ENCODE measurements around the gene APBA2.

The APBA2 gene

DNA sequence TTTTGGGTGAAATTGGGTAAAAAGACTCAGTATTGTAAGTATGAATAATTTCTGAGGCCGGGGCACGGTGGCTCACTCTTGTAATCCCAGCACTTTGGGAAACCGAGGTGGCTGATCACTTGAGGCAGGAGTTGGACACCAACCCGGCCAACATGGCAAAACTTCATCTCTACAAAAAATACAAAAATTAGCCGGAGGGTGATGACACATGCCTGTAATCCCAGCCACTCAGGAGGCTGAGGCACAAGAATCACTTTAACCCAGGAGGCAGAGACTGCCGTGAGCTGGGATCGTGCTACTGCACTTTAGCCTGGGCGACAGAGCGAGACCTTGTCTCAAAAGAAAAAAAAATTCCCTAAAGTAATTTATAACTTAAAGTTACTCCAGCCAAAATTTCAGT, 162.2 kb downstream of the APBA2 start:
- H3K27ac ChIP-seq (ENCODE audit: insufficient read depth, low read length, poor library complexity, severe bottlenecking): no peak overlapping the region
- no peaks in the 10 kb centered on the region for H3K27me3 ChIP-seq (replicated peaks; ENCODE audit: control insufficient read depth, insufficient read depth, low read length, poor library complexity, severe bottlenecking)
- no peaks in the 10 kb centered on the region for H3K36me3 ChIP-seq (ENCODE audit: control insufficient read depth, insufficient read depth, low read length)
- H3K4me3 ChIP-seq (ENCODE audit: insufficient read depth, low read depth, low read length, poor library complexity, severe bottlenecking): no peak overlapping the region
- H3K4me1 ChIP-seq (ENCODE audit: control insufficient read depth, insufficient read depth, low read length, poor library complexity, severe bottlenecking): no peaks in the 10 kb centered on the region
- DNase-seq: no peak
- H3K9me3 ChIP-seq (ENCODE audit: control insufficient read depth, low read length): no peaks in the 10 kb centered on the region

DNA sequence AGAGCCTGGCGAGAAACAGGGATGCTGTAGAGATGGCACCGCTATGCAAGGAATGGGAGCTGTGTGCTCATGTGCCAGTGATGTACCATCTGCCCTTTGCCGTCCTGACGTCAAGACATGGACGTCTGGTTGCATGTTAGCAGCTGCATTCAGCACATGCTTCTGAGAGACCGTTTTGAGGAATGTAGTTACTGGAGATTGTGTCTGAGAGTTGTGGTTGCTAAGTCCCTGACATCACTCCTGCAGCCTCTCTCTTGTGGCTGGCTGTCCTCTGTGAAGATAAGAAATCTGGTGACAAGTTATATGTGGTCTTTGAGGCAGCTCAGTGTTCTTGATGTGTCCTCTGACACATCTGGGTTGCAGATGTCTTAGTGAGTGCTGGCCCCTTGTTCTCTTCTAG, 165.1 kb downstream of the APBA2 start:
- Histone ChIP-seq H3K4me3 (ENCODE audit: insufficient read depth, low read depth, low read length, poor library complexity, severe bottlenecking) (no peak overlapping the region), H3K27me3 (replicated peaks; ENCODE audit: control insufficient read depth, insufficient read depth, low read length, poor library complexity, severe bottlenecking) (no peaks in the 10 kb centered on the region), H3K27ac (ENCODE audit: insufficient read depth, low read length, poor library complexity, severe bottlenecking) (no peak overlapping the region), H3K36me3 (ENCODE audit: control insufficient read depth, insufficient read depth, low read length) (no peaks in the 10 kb centered on the region), H3K9me3 (ENCODE audit: control insufficient read depth, low read length) (no peaks in the 10 kb centered on the region), H3K4me1 (ENCODE audit: control insufficient read depth, insufficient read depth, low read length, poor library complexity, severe bottlenecking) (no peaks in the 10 kb centered on the region)
- no peak for DNase-seq

DNA sequence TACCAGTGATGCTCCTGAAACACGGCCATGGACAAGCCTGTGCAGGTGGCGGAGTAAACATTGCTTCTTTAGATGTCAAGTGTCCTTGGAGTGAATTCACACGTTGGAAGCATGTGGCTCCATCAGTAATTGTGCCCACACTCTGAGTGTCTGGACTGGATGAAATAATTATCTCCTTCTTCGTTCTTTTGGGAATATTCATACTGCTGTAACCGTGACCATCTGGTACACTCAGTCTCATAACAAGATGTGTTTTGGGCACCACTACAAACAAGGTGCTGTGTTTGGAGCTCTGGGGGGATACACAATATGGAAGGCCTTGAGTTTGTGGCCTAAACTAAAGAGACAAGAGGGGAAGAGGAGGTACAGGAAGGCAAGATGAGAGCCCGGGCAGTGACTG, 165.6 kb downstream of the APBA2 start:
- no peaks in the 10 kb centered on the region for H3K27me3 ChIP-seq (replicated peaks; ENCODE audit: control insufficient read depth, insufficient read depth, low read length, poor library complexity, severe bottlenecking)
- H3K36me3 ChIP-seq (ENCODE audit: control insufficient read depth, insufficient read depth, low read length): no peaks in the 10 kb centered on the region
- H3K4me3 ChIP-seq (ENCODE audit: insufficient read depth, low read depth, low read length, poor library complexity, severe bottlenecking): no peak overlapping the region
- DNase-seq: no peak
- no peaks in the 10 kb centered on the region for H3K9me3 ChIP-seq (ENCODE audit: control insufficient read depth, low read length)
- no peaks in the 10 kb centered on the region for H3K4me1 ChIP-seq (ENCODE audit: control insufficient read depth, insufficient read depth, low read length, poor library complexity, severe bottlenecking)
- H3K27ac ChIP-seq (ENCODE audit: insufficient read depth, low read length, poor library complexity, severe bottlenecking): no peak overlapping the region

DNA sequence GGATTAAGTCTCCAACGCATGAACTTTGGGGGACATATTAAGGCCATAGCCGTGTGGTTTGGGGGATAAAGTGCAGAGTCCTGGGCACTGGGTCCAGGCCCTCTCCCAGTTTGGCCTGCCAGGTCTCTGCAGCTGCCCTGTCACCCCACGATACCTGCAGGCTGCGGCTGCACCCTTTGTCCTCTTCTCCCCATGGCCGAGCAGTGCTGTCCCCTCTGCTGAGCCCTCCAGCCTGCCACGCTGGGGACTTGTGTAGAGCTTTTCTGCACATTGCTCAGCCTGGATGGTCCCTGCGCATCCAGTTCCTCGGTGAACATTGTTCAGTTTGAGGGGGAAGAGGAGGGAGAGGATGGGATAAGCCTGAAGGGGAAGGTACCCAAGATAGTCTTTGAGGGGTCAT, 167.2 kb downstream of the APBA2 start:
- no peaks in the 10 kb centered on the region for H3K4me1 ChIP-seq (ENCODE audit: control insufficient read depth, insufficient read depth, low read length, poor library complexity, severe bottlenecking)
- no peaks in the 10 kb centered on the region for H3K36me3 ChIP-seq (ENCODE audit: control insufficient read depth, insufficient read depth, low read length)
- H3K27me3 ChIP-seq (replicated peaks; ENCODE audit: control insufficient read depth, insufficient read depth, low read length, poor library complexity, severe bottlenecking): no peaks in the 10 kb centered on the region
- H3K9me3 ChIP-seq (ENCODE audit: control insufficient read depth, low read length): no peaks in the 10 kb centered on the region
- no peak for DNase-seq
- H3K27ac ChIP-seq (ENCODE audit: insufficient read depth, low read length, poor library complexity, severe bottlenecking): no peak overlapping the region
- H3K4me3 ChIP-seq (ENCODE audit: insufficient read depth, low read depth, low read length, poor library complexity, severe bottlenecking): no peak overlapping the region

DNA sequence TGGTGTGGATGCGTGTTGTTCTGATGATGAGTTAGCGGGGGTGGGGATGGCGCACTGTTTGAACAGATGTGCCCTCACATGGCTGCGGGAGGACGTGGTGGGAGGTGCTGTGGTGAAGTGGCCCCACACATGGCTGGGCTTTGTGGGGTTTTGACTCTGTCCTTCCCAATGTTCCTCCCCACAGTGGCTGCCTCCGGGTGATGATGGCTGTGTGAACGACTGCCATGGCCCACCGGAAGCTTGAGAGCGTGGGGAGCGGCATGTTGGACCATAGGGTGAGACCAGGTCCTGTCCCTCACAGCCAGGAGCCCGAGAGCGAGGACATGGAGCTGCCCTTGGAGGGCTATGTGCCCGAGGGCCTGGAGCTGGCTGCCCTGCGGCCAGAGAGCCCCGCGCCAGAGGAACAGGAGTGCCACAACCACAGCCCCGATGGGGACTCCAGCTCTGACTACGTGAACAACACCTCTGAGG, 167.9 kb downstream of the APBA2 start:
- H3K36me3 ChIP-seq (ENCODE audit: control insufficient read depth, insufficient read depth, low read length): no peaks in the 10 kb centered on the region
- H3K4me3 ChIP-seq (ENCODE audit: insufficient read depth, low read depth, low read length, poor library complexity, severe bottlenecking): no peak overlapping the region
- no peak for DNase-seq
- H3K27me3 ChIP-seq (replicated peaks; ENCODE audit: control insufficient read depth, insufficient read depth, low read length, poor library complexity, severe bottlenecking): no peaks in the 10 kb centered on the region
- no peaks in the 10 kb centered on the region for H3K4me1 ChIP-seq (ENCODE audit: control insufficient read depth, insufficient read depth, low read length, poor library complexity, severe bottlenecking)
- H3K27ac ChIP-seq (ENCODE audit: insufficient read depth, low read length, poor library complexity, severe bottlenecking): no peak overlapping the region
- H3K9me3 ChIP-seq (ENCODE audit: control insufficient read depth, low read length): no peaks in the 10 kb centered on the region

DNA sequence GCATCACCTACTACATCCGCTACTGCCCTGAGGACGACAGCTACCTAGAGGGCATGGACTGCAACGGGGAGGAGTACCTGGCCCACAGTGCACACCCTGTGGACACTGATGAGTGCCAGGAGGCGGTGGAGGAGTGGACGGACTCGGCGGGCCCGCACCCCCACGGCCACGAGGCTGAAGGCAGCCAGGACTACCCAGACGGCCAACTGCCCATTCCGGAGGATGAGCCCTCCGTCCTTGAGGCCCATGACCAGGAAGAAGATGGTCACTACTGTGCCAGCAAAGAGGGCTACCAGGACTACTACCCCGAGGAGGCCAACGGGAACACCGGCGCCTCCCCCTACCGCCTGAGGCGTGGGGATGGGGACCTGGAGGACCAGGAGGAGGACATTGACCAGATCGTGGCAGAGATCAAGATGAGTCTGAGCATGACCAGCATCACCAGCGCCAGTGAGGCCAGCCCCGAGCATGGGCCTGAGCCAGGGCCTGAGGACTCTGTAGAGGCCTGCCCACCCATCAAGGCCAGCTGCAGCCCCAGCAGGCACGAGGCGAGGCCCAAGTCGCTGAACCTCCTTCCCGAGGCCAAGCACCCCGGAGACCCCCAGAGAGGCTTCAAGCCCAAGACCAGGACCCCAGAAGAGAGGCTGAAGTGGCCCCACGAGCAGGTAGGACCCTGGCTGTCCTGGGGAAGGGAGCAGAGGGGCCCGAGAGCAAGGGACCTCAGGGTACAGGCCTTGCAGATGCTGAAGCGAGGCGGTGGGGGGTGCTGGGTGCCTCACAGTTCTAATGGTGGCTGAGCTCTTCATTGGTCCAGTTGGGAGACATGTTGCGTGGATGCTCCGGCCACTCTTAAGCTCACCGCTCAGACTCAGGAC, 168.6 kb downstream of the APBA2 start:
- Histone ChIP-seq H3K9me3 (ENCODE audit: control insufficient read depth, low read length) (no peaks in the 10 kb centered on the region), H3K36me3 (ENCODE audit: control insufficient read depth, insufficient read depth, low read length) (no peaks in the 10 kb centered on the region), H3K27ac (ENCODE audit: insufficient read depth, low read length, poor library complexity, severe bottlenecking) (no peak overlapping the region), H3K4me1 (ENCODE audit: control insufficient read depth, insufficient read depth, low read length, poor library complexity, severe bottlenecking) (no peaks in the 10 kb centered on the region), H3K27me3 (replicated peaks; ENCODE audit: control insufficient read depth, insufficient read depth, low read length, poor library complexity, severe bottlenecking) (no peaks in the 10 kb centered on the region), H3K4me3 (ENCODE audit: insufficient read depth, low read depth, low read length, poor library complexity, severe bottlenecking) (no peak overlapping the region)
- DNase-seq: no peak

DNA sequence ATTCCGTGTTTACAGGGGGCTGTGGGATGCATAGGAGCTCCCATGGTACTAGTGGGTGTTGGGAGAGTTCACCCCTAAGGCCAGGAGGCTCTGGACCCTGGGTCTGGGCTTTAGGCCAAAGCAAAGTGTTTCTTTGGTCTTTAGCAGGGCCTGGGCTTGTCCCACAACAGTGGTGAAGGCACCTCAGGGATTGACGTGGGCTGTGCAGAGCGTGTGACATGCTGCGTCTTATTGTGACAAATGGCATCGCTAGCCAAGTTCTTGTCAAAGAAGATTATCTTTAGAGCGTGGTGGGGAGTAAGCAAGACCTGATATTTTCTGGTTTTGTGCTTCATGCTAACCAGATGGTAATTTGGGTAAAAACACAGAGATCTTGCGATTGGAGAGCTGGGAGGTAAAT, 170.1 kb downstream of the APBA2 start:
- H3K36me3 ChIP-seq (ENCODE audit: control insufficient read depth, insufficient read depth, low read length): no peaks in the 10 kb centered on the region
- H3K27me3 ChIP-seq (replicated peaks; ENCODE audit: control insufficient read depth, insufficient read depth, low read length, poor library complexity, severe bottlenecking): no peaks in the 10 kb centered on the region
- no peak overlapping the region for H3K4me3 ChIP-seq (ENCODE audit: insufficient read depth, low read depth, low read length, poor library complexity, severe bottlenecking)
- no peak overlapping the region for H3K27ac ChIP-seq (ENCODE audit: insufficient read depth, low read length, poor library complexity, severe bottlenecking)
- no peak for DNase-seq
- no peaks in the 10 kb centered on the region for H3K4me1 ChIP-seq (ENCODE audit: control insufficient read depth, insufficient read depth, low read length, poor library complexity, severe bottlenecking)
- H3K9me3 ChIP-seq (ENCODE audit: control insufficient read depth, low read length): no peaks in the 10 kb centered on the region

DNA sequence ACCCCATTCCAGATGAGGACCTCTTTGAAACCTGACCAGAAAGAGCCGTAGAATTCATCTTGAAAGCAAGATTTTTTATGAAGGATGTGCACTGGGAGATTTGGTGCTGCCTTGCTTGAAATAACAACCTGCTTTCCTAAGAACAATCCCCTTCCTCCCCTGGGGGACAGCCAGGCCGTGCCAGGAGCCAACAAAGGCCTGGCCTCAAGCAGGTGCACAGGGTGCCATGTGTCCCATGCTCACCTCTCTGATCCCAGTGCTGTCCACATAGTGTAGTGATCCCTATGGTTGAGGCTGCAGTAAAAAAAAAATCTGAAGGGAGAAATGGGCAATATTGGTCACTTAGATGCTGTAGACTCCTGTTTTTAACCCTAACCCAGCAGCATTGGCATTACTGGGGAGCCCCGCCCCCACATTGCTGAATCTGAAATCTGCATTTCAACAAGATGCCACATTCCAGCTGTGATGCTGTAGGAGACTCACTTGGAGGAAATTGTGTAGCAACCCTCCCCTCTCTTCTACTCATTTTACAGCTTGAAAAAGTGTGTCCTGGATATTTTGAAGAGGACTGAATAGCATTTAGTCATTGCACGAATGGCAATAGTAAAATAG, 171.2 kb downstream of the APBA2 start:
- Histone ChIP-seq H3K9me3 (ENCODE audit: control insufficient read depth, low read length) (no peaks in the 10 kb centered on the region), H3K27me3 (replicated peaks; ENCODE audit: control insufficient read depth, insufficient read depth, low read length, poor library complexity, severe bottlenecking) (no peaks in the 10 kb centered on the region), H3K4me3 (ENCODE audit: insufficient read depth, low read depth, low read length, poor library complexity, severe bottlenecking) (no peak overlapping the region), H3K4me1 (ENCODE audit: control insufficient read depth, insufficient read depth, low read length, poor library complexity, severe bottlenecking) (no peaks in the 10 kb centered on the region), H3K27ac (ENCODE audit: insufficient read depth, low read length, poor library complexity, severe bottlenecking) (no peak overlapping the region), H3K36me3 (ENCODE audit: control insufficient read depth, insufficient read depth, low read length) (no peaks in the 10 kb centered on the region)
- DNase-seq: no peak

DNA sequence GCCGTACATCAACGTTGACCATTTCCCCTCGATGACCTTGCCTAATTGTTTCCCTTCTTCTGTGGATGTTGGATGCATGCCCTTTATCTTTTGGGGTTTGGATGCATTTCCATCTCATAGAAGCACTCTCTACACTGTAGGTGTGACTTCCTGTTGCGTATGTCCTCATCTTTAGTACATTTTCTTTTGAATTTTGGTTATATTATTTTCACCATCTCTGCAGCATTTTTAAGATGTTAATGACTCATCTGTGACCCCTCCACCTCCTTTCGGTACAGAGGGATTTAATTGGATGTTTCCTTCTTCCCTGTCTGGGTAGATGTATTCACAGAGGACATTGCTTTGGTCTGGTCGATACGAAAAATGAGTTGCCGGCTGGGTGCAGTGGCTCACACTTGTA, 172.1 kb downstream of the APBA2 start:
- no peak overlapping the region for H3K27ac ChIP-seq (ENCODE audit: insufficient read depth, low read length, poor library complexity, severe bottlenecking)

DNA sequence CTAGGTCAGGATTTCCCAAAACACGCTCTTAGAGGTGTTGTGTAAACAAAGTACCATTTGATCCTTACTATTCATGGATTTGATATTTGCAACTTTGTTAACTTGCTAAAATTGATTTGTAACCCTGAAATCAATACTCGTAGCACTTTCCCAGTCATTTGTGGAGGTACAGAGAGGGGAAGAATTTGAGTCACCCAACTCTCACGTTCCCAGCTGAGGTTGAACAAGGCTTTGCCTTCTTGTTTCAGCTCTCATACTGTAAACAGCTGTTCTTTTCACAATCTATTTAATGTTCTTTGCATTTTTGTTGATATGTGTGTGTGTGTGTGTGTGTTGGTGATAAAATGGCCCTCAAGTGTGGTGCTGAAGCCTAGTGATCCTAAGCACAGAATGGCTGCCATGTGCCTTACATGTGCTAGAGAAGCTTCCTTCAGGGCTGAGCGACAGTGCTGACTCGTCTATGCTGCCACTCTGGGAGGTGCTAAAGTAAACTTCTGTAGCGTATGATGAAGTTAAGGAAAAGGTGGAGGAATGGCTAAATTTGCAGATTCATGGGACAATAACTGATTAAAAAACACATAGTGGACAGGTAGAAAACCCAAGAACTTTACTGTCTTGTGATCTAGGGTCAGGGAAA, 173.2 kb downstream of the APBA2 start:
- Histone ChIP-seq H3K4me3 (ENCODE audit: insufficient read depth, low read depth, low read length, poor library complexity, severe bottlenecking) (no peak overlapping the region), H3K4me1 (ENCODE audit: control insufficient read depth, insufficient read depth, low read length, poor library complexity, severe bottlenecking) (no peaks in the 10 kb centered on the region), H3K27ac (ENCODE audit: insufficient read depth, low read length, poor library complexity, severe bottlenecking) (no peak overlapping the region), H3K27me3 (replicated peaks; ENCODE audit: control insufficient read depth, insufficient read depth, low read length, poor library complexity, severe bottlenecking) (no peaks in the 10 kb centered on the region), H3K9me3 (ENCODE audit: control insufficient read depth, low read length) (no peaks in the 10 kb centered on the region), H3K36me3 (ENCODE audit: control insufficient read depth, insufficient read depth, low read length) (no peaks in the 10 kb centered on the region)
- no peak for DNase-seq

More for the DNA sequence above, 172.1 kb downstream of the APBA2 start:
- no peaks in the 10 kb centered on the region for H3K9me3 ChIP-seq (ENCODE audit: control insufficient read depth, low read length)
- no peak overlapping the region for H3K4me3 ChIP-seq (ENCODE audit: insufficient read depth, low read depth, low read length, poor library complexity, severe bottlenecking)
- no peaks in the 10 kb centered on the region for H3K36me3 ChIP-seq (ENCODE audit: control insufficient read depth, insufficient read depth, low read length)
- no peak for DNase-seq
- H3K27me3 ChIP-seq (replicated peaks; ENCODE audit: control insufficient read depth, insufficient read depth, low read length, poor library complexity, severe bottlenecking): no peaks in the 10 kb centered on the region
- no peaks in the 10 kb centered on the region for H3K4me1 ChIP-seq (ENCODE audit: control insufficient read depth, insufficient read depth, low read length, poor library complexity, severe bottlenecking)

All from effector memory CD4-positive, alpha-beta T cell (primary cell).